ENCODE results near the gene ST6GALNAC3. TPM values are rescaled to one million over a fixed set of nuclear protein-coding genes. Genes with fewer than 3 reads are reported as not detected.

ST6GALNAC3 gene
- total RNA-seq, 2 experiments from 2014 or later: 3.0 to 3.5 TPM

- H3K36me3 Mint-ChIP-seq: no peaks in the 10 kb centered on the region
- no peaks in the 10 kb centered on the region for H3K9me3 Mint-ChIP-seq
- H3K27ac Mint-ChIP-seq: no peak overlapping the region
- no peaks in the 10 kb centered on the region for H3K27me3 Mint-ChIP-seq
- H3K4me1 Mint-ChIP-seq: peaks cover 14% of the 10 kb centered on the region
- DNase-seq: no peak
- H3K4me3 Mint-ChIP-seq: no peak overlapping the region
These were observed 390.5 kb downstream of the ST6GALNAC3 start for GRCh38 chr1:76465030-76465429.

- Mint-ChIP-seq H3K4me3 (no peak overlapping the region), H3K36me3 (no peaks in the 10 kb centered on the region), H3K9me3 (no peaks in the 10 kb centered on the region), H3K27me3 (no peaks in the 10 kb centered on the region), H3K27ac (no peak overlapping the region), H3K4me1 (peaks cover under 1% of the 10 kb centered on the region)
- DNase-seq: no peak
These were observed 395.6 kb downstream of the ST6GALNAC3 start for GRCh38 chr1:76470166-76470565.

- peaks cover 4% of the 10 kb centered on the region for H3K9me3 Mint-ChIP-seq
- no peak overlapping the region for H3K27ac Mint-ChIP-seq
- H3K4me1 Mint-ChIP-seq: no peaks in the 10 kb centered on the region
- no peak for DNase-seq
- no peak overlapping the region for H3K4me3 Mint-ChIP-seq
- H3K27me3 Mint-ChIP-seq: no peaks in the 10 kb centered on the region
- peaks cover 4% of the 10 kb centered on the region for H3K36me3 Mint-ChIP-seq
These were observed 397.0 kb downstream of the ST6GALNAC3 start for GRCh38 chr1:76471536-76471935.

GRCh38 chr1:76473591-76473990 is 399.0 kb downstream of the ST6GALNAC3 start:
- H3K27ac Mint-ChIP-seq: no peak overlapping the region
- H3K4me1 Mint-ChIP-seq: no peaks in the 10 kb centered on the region
- peaks cover 4% of the 10 kb centered on the region for H3K36me3 Mint-ChIP-seq

GRCh38 chr1:76474922-76475321 is 400.4 kb downstream of the ST6GALNAC3 start:
- Mint-ChIP-seq H3K27me3 (no peaks in the 10 kb centered on the region), H3K36me3 (peaks cover 4% of the 10 kb centered on the region), H3K4me3 (no peak overlapping the region), H3K27ac (no peak overlapping the region), H3K9me3 (peaks cover 5% of the 10 kb centered on the region), H3K4me1 (no peaks in the 10 kb centered on the region)
- no peak for DNase-seq

More at GRCh38 chr1:76473591-76473990, 399.0 kb downstream of the ST6GALNAC3 start:
- H3K4me3 Mint-ChIP-seq: no peak overlapping the region
- DNase-seq: no peak
- no peaks in the 10 kb centered on the region for H3K27me3 Mint-ChIP-seq
- peaks cover 4% of the 10 kb centered on the region for H3K9me3 Mint-ChIP-seq

- H3K36me3 Mint-ChIP-seq: peaks cover 4% of the 10 kb centered on the region
- no peak for DNase-seq
- H3K27me3 Mint-ChIP-seq: no peaks in the 10 kb centered on the region
- H3K9me3 Mint-ChIP-seq: peaks cover 5% of the 10 kb centered on the region
- no peak overlapping the region for H3K27ac Mint-ChIP-seq
- peaks cover 3% of the 10 kb centered on the region for H3K4me1 Mint-ChIP-seq
- no peak overlapping the region for H3K4me3 Mint-ChIP-seq
These were observed 402.6 kb downstream of the ST6GALNAC3 start for GRCh38 chr1:76477156-76477555.

GRCh38 chr1:76480827-76481226 is 406.3 kb downstream of the ST6GALNAC3 start:
- H3K4me3 Mint-ChIP-seq: no peak overlapping the region
- H3K36me3 Mint-ChIP-seq: peaks cover 2% of the 10 kb centered on the region
- peaks cover 5% of the 10 kb centered on the region for H3K9me3 Mint-ChIP-seq
- H3K4me1 Mint-ChIP-seq: peaks cover 3% of the 10 kb centered on the region
- no peak for DNase-seq
- H3K27me3 Mint-ChIP-seq: no peaks in the 10 kb centered on the region
- H3K27ac Mint-ChIP-seq: no peak overlapping the region

- H3K9me3 Mint-ChIP-seq: peaks cover 3% of the 10 kb centered on the region
- no peaks in the 10 kb centered on the region for H3K27me3 Mint-ChIP-seq
- DNase-seq: no peak
- no peak overlapping the region for H3K4me3 Mint-ChIP-seq
- peaks cover 3% of the 10 kb centered on the region for H3K4me1 Mint-ChIP-seq
- no peak overlapping the region for H3K27ac Mint-ChIP-seq
- H3K36me3 Mint-ChIP-seq: peaks cover 3% of the 10 kb centered on the region
These were observed 407.1 kb downstream of the ST6GALNAC3 start for GRCh38 chr1:76481672-76482071.

GRCh38 chr1:76482272-76482671 is 407.7 kb downstream of the ST6GALNAC3 start:
- H3K27me3 Mint-ChIP-seq: no peaks in the 10 kb centered on the region
- H3K27ac Mint-ChIP-seq: no peak overlapping the region
- no peak overlapping the region for H3K4me3 Mint-ChIP-seq
- H3K4me1 Mint-ChIP-seq: peaks cover 3% of the 10 kb centered on the region
- H3K36me3 Mint-ChIP-seq: peaks cover 3% of the 10 kb centered on the region
- no peak for DNase-seq
- H3K9me3 Mint-ChIP-seq: peaks cover 3% of the 10 kb centered on the region

- no peak for DNase-seq
- no peaks in the 10 kb centered on the region for H3K27me3 Mint-ChIP-seq
- H3K9me3 Mint-ChIP-seq: no peaks in the 10 kb centered on the region
- H3K4me3 Mint-ChIP-seq: no peak overlapping the region
- H3K27ac Mint-ChIP-seq: no peak overlapping the region
- H3K36me3 Mint-ChIP-seq: peaks cover 2% of the 10 kb centered on the region
- peaks cover 16% of the 10 kb centered on the region for H3K4me1 Mint-ChIP-seq
These were observed 417.2 kb downstream of the ST6GALNAC3 start for GRCh38 chr1:76491737-76492136.

GRCh38 chr1:76492752-76493430 is 418.3 kb downstream of the ST6GALNAC3 start:
- no peak for DNase-seq
- Mint-ChIP-seq H3K27ac (no peak overlapping the region), H3K4me1 (peaks cover 21% of the 10 kb centered on the region), H3K9me3 (no peaks in the 10 kb centered on the region), H3K4me3 (no peak overlapping the region), H3K36me3 (peaks cover 2% of the 10 kb centered on the region), H3K27me3 (no peaks in the 10 kb centered on the region)

- peak overlapping the region; percentile 55 for H3K27ac Mint-ChIP-seq
- peaks cover 2% of the 10 kb centered on the region for H3K36me3 Mint-ChIP-seq
- peak; percentile 22 for DNase-seq
- H3K27me3 Mint-ChIP-seq: no peaks in the 10 kb centered on the region
- no peaks in the 10 kb centered on the region for H3K9me3 Mint-ChIP-seq
- peak overlapping the region; percentile 41 for H3K4me3 Mint-ChIP-seq
- H3K4me1 Mint-ChIP-seq: peaks cover 25% of the 10 kb centered on the region
These were observed 420.3 kb downstream of the ST6GALNAC3 start for GRCh38 chr1:76494807-76495206.

GRCh38 chr1:76496871-76497270 is 422.3 kb downstream of the ST6GALNAC3 start:
- Mint-ChIP-seq H3K4me3 (no peak overlapping the region), H3K27ac (no peak overlapping the region), H3K4me1 (peaks cover 32% of the 10 kb centered on the region), H3K9me3 (no peaks in the 10 kb centered on the region), H3K27me3 (no peaks in the 10 kb centered on the region), H3K36me3 (peaks cover 2% of the 10 kb centered on the region)
- no peak for DNase-seq

GRCh38 chr1:76500116-76500515 is 425.6 kb downstream of the ST6GALNAC3 start:
- H3K9me3 Mint-ChIP-seq: no peaks in the 10 kb centered on the region
- no peaks in the 10 kb centered on the region for H3K36me3 Mint-ChIP-seq
- no peaks in the 10 kb centered on the region for H3K27me3 Mint-ChIP-seq
- peaks cover 17% of the 10 kb centered on the region for H3K4me1 Mint-ChIP-seq
- no peak overlapping the region for H3K27ac Mint-ChIP-seq
- DNase-seq: no peak
- H3K4me3 Mint-ChIP-seq: no peak overlapping the region

GRCh38 chr1:76501136-76501535 is 426.6 kb downstream of the ST6GALNAC3 start:
- Mint-ChIP-seq H3K27ac (no peak overlapping the region), H3K27me3 (no peaks in the 10 kb centered on the region), H3K36me3 (no peaks in the 10 kb centered on the region), H3K4me1 (peaks cover 16% of the 10 kb centered on the region), H3K4me3 (no peak overlapping the region), H3K9me3 (no peaks in the 10 kb centered on the region)
- no peak for DNase-seq

- no peak overlapping the region for H3K27ac Mint-ChIP-seq
- no peaks in the 10 kb centered on the region for H3K27me3 Mint-ChIP-seq
- no peaks in the 10 kb centered on the region for H3K9me3 Mint-ChIP-seq
- no peaks in the 10 kb centered on the region for H3K36me3 Mint-ChIP-seq
- no peak for DNase-seq
- H3K4me3 Mint-ChIP-seq: no peak overlapping the region
- H3K4me1 Mint-ChIP-seq: peaks cover 16% of the 10 kb centered on the region
These were observed 427.2 kb downstream of the ST6GALNAC3 start for GRCh38 chr1:76501586-76502219.
